Cardiac septum (tissue), 1 donor: Measurements from ENCODE around the gene RAB11FIP5. TPM values are rescaled to one million over a fixed set of nuclear protein-coding genes. Genes with fewer than 3 reads are reported as not detected.

Source experiments
- DNase-seq: peaks from one replicate; pipeline ENCODE4 v3.0.0-alpha.2; 2020; ENCODE audit warnings: low spot score
- intact Hi-C: fragments of 100-400 bp; cut with DNase I; formaldehyde crosslinking; loops from one replicate; pipeline ENCODE4 v1.14.0; 2022
- total RNA-seq: library from RNA; stranded (reverse); fragmentation: NEBNext Ultra II Directional; extraction: Animal tissue kit (Norgen Biotek cat#: 25700); gene quantifications from one replicate; pipeline ENCODE4 v1.2.1, GENCODE V29; 2021
- donor health status: DM: no; HTN: no; CAD: no.

The RAB11FIP5 gene
- total RNA-seq, 1 donor from 2014 or later = 38.1 TPM

DNA sequence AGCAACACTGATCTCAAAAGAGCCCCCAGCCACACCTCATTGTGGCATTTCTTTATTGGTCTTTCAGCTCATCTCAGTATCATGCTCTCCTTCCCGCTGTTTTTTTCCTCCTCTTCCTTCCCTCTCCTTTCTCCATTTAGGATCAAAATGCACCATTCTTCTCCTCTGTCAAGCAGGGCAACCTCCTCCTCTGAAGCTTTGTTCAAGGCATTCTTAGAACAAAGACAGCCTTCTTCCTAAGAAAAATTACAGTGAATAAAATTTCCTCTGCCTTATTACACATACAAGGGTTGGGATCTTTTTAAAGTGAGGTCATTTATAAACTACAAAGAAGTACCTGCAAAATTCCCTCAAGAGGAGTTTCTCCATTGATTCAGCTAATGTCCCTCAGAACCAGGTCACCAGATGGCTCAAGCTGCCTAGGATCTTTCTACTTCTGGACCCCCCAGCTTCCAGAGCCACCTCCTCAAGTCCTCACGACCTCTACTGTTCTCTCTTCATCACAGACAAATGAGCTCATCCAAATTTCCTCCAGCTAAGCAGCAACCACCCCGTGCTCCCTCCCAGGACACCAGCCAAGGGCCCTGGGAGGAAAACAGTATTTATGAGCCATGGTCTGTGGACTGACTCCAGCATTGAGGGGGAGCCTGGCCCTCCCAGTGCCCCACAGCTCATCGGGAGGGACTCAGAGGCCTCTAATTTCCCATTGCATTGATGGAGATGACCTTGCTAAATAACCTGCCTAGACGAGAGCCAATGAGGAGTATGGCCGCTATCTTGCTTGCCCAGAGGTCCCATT is 59.2 kb downstream of the RAB11FIP5 start:
- intact Hi-C loops = no loop called here
- no peak for DNase-seq

DNA sequence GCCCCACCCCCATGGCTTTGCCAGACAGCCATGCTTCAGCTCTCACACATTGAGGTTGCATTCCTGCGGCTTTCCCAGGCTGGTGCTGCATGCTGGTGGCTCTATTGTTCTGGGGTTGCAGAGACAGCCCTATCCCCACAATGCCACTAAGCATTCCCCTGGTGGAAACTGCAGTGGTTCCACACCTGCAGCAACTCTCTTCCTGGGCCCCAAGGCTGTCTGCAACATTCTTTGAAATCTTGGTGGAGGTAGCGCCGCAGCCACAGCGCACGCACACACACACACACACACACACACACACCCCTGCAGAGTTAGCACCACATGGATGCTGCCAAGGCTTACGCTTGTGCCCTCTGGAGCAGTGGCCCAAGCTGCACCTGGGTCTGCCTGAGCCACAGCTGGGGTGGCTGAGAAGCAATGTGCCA is 62.6 kb downstream of the RAB11FIP5 start:
- intact Hi-C loops = no loop called here
- no peak for DNase-seq

DNA sequence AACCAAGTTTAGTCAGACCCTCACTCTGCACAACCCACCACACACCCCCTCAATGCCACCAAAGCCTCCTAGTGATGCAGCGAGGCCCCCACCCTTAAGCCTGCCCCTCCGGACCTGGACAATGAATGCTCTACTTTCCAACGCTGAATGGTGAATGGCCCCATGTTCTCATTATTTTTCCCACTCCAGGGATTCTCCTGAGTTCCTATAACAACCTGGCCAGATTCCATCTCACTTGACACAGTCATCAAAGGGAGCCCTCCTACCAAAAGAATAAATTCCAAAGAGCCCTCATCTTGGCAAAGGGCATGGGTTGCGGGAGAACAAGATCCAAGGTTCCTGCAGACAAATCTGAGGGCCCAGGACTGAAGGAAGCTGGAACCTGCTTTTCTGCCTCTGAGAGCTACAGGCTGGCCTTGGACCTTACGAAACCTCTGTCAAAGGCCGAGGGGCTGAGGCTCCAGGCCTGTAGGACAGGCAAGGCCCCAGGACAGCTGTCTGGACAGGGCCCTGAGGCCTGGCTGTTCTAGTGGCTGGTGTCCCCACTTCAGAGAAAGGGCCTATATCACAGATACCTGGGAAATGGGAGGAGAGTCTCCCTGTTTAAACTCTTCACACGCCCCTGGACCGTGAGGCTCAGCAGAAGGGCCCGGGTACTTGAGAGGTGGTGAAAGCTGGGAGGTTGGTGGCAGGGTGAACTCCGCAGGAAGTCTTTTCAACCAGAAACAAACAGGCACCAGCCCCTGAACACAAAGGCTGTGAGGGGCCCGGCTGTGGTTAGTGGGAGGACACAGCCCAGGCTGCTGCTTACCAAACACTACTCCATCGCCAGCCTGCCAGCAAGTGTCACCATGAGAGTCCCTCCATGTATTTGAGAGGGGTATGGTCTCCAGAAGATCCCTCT is 68.6 kb downstream of the RAB11FIP5 start:
- intact Hi-C loops = no loop called here
- no peak for DNase-seq

DNA sequence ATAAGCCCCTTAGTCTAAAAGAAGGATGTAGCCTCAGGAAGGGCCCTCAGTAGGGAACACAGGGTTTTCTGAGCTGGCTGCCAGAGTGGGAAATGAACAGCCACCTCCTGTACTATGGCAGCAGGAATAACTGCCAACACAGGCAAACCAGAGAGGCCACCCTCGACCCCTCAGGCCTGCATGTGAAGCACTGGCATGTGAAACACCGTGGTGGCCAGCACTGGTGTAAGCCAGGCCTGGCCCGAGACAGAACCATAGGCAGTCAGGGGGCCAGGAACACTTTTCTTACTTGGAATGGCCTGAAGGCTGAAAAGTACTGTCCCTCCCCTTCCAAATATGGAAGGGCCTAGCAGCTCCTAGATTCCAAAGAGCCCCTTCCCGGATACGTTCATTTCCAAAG is 69.5 kb downstream of the RAB11FIP5 start:
- no peak for DNase-seq
- intact Hi-C loops = no loop called here

DNA sequence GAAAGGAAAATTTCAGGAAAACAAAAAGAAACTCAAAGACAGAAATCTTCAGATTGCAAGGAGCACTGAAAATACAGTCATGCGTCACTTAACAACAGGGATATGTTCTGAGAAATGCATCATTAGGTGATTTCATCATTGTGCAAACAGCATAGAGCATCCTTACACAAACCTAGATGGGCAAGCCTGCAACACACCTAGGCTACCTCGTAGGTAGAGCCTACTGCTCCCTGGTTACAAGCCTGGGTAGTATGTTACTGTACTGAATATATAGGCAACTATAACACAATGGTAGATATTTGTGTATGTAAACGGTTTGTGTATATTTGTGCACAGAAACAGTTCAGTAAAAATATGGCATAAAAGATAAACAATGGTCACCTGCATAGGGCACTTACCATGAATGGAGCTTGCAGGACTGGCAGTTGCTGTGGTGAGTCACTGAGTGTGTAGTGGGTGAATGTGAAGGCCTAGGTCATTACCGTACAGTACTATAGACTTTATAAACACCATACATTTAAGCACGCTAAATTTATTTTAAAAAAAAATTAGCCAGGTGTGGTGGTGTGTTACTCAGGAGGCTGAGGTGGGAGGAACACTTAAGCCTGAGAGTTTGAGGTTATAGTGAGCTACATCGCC is 74.7 kb downstream of the RAB11FIP5 start:
- no peak for DNase-seq
- intact Hi-C loops = no loop called here

DNA sequence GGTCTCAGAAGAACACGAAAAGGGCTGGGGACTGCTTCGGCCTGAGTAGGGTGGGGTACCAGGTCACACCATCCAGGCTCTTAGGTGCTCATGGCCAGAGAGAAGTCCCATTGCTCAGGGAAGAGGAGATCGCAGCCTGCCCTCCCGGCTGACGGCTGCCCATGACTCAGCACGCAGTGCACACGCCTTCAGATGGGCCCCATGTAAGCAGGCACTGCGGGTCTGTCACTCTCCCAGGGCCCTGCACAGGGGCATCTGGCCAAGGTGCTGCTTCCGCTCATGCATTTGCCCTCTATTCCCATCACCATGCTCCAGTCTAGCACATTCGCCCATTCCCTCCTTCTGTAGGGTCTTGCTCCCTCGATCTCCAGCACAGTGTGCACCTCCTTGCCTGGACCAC is 76.0 kb downstream of the RAB11FIP5 start:
- no peak for DNase-seq
- intact Hi-C loops = no loop called here

DNA sequence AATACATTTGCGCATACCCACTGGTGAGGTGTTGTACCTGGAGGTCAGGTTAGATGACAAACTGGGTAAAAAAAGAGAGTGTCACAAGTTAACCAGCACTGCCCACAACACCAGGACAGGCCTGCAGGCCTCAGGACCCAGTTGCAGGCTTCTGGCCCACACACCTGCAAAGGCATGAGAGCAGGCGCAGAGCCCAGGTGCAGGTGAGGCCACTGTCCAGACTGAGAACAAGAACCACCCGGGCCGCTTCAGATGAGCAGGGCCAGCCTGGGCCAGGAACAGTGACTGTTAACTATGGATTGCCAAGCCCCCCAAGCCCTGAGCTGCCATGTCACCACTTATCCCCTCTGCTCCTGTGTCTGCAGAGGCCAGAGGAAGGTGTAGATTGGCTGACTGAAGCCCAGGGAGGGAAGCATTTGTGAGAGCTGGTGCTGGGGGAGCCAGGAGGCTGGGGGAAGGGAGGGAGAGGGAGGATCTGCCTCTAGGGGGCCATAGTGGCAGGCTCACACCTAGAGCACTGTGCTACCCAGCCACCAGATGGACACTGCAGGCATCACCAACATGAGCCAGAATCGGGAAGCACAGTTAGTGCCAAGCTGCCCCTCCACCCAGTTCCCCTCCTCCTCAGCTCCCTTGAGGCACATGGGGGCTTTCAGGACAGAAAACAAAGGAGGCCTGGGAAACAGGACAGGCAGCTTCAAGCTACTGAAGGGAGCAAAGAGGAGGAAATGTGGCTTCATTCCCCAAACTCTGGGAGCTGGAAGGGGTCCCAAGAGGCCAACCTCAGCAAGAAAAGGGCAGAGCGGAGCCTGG is 76.6 kb downstream of the RAB11FIP5 start:
- DNase-seq = no peak
- intact Hi-C loops = no loop called here

DNA sequence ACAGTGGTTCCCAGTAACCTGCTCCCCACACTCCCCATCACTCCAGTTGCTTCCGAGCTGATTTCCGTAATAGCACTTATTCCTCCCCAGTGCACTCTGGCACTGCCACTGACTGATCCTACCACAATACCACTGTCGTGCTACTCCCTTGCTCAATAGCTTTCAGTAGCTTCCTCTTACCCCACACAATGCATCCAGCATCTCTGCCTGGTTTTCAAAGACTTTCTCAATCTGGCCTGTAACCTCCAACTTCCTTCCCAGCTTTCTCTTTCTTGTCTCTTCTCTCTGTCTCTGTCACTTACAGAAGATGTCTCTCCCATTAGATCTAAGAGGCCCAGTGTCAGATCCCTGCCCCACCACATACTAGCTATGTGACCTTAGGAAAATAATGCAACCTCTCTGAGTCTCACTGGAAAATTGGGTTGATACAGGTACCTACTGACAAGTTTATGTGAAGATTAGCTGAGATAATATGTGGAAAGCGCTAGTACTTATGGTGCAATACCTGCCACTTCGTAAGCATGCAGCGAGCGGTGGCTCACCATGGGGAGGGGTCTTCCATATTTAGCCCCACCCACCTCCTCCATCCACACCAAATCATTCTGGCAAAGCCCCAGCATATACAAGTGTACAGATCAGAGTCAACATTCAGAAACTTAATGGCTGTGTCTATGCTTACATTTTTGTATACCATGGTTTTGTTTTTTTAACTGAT is 77.9 kb downstream of the RAB11FIP5 start:
- intact Hi-C loops = no loop called here
- no peak for DNase-seq

DNA sequence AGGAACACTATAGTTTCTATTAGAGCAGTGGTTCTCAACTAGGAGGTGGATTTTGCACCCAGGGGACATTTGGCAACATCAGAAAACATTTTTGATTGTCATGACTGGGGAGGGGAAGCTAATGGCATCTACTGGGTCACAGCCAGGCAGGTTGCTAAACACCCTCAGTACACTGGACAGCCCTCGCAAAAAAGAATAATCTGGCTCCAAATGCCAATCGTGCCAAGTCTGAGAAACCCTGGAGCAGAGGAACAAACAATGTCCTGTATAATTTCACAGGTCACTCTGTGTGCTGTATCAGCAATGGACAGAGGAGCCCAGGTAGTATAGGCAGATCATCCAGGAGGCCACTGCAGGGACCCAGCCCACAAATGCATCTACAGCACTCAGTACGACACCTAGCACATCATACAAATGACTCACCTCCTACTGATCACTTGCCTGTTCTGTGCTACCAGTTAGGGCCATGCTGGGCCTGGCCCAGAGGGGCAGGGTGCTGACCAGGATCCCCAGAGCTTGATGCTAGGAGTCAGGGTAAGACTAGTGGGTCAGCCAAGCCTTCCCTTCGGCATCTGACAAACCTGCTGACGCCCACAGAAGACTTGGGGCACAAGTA is 78.9 kb downstream of the RAB11FIP5 start:
- intact Hi-C loops = no loop called here
- DNase-seq = no peak

DNA sequence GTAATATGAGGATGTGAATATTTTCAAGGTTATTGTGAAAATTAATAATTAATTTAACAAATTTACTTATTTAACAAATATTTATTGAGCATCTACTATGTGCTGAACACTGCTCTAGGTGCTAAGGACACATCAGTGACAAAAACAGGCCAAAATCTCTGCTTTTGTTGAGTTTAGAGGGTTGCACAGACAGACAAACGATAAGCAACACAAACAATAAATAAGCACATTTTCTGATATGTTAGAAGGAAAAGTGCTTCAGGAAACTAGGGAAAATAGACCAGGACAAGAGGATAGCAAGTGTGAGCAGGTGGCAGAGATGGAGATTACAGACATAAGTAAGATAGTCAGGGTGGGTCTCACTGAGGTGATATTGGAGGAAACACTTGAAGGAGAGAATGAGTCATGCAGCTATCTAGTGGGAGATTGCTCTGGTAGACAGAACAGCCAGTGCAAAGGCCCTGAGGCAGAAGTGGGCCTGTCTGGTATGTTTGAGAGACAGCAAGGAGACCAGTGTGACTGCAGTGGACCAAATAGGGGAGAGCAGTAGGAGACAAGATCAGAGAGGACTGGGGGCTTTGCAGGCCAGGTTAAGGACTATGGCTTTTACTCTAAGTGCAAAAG is 79.5 kb downstream of the RAB11FIP5 start:
- no peak for DNase-seq
- intact Hi-C loops = no loop called here

DNA sequence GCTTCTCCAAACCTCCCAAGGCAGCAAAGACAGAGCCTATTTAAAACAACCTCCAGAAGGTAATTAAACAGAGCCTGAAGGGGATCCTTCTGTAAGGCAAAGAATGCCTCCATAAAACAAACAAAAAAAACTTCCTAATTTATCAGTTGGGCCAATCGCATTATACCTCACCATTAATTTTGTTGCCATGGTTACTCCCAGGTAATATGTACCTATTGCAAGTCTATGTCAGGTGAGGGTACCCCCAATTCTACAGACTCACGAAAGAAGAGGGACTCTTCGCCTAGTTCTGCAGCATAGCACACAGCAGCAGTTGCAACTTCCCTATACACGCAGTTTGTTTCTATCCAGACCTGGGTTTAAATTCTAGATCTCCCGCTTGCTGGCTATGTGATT is 80.0 kb downstream of the RAB11FIP5 start:
- intact Hi-C loops = no loop called here
- DNase-seq = no peak

DNA sequence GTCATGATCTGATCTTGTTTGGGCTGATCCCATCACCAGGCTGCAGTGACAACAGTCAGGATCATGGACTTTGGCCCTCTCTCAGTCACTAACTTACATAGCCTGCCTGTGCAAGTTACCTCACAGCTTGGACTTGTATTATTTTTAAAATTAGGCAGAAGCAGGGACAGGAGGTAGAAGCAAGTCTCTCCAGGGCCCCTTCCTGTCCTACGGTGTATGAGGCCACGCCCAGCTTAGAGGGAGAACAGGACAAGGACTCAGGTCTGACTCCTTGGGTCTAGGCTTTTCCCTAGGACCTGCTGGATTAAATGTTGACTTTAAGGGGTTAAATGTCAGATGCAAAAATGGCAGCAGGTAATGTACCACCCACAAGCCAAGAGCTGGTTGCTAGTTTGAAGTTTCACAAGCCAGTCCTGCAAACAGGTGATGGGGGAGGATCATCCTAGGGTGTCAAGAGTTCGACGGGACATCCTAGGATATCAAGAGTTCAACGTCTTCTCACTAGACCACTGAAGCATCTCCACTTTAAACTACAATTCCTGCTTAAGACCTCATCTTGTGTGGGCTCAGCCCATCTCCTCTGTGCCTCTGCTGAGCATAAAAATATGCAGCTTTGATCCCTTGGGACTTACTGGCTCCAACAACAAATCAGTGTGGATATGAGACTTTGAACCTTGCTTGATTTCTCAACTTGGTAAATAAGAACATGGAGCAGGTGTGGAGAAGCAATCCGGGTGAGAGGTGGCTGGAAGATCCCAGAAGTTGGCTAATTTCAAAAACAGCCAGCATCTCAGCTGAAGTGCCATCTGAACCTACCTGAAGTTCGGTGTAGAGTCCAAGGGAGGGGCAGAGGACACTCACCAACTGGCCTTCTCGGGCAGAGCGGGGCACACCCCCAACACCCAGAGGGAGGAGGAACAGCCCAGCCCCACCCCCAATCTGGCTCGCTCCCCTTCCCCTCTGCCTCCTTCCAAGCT is 80.7 kb downstream of the RAB11FIP5 start:
- no peak for DNase-seq
- intact Hi-C loops = no loop called here

DNA sequence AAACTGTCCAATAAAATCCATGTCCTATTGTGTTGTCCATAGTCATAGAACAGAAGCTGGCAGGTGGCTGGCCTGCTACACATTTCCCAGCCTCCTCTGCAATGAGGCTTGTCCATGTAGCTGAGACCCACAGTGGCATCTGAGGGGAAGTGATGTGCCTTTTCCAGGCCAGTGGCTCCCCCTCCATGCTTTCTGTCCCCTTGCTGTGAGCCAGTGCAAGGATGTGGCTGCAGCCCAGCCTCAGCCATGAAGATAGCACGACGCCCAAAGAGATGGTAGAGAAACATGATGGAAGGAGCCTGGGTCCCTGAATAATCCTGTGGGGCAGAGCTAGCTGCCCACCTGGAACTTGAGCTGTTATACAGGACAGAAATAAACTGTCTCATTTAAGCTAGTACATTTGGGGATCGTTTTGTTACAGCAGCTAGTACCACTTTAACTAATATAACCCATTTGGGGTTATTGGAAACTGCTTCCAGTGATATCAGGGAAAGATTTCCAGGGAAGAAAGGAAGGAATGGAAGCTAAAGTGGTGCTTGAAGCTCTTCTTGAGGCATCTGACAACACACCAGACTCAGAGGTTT is 81.6 kb downstream of the RAB11FIP5 start:
- DNase-seq = no peak

DNA sequence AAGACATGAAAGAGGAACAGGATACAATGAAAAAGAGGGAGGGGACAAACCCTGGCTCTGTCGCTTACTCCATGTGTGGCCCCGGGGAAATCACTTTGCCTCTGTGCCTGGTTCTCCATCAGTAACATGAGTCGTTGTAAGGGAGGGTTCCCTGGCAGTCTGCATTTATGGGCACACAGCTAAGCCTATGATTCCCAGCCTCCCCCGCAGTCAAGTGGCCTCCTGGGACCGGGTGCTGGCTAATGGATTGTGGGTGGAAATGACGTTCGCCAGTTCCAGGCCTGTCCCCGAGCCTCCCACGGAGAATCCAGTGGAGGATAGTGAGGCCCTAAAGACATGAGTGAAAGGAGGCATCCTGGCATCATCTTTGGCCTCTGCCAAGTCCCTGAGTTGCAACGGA is 83.9 kb downstream of the RAB11FIP5 start:
- intact Hi-C loops = no loop called here
- DNase-seq = no peak

More for the DNA sequence above, 81.6 kb downstream of the RAB11FIP5 start:
- intact Hi-C loops = no loop called here

DNA sequence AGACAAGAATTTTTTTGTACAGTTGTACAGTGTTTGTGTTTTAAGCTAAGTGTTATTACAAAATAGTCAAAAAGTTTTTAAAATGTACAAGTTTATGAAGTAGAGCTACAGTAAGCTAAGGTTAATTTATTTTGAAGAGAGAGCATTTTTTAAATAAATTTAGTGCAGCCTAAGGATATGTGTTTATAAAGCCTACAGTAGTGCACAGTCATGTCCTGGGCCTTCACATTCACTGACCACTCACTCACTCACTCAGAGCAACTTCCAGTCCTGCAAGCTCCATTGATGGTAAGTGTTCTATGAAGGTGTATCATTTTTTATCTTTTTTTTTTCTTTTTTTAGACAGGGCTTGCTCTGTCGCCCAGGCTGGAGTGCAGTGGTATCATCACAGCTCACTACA is 85.4 kb downstream of the RAB11FIP5 start:
- DNase-seq = no peak
- intact Hi-C loops = no loop called here

DNA sequence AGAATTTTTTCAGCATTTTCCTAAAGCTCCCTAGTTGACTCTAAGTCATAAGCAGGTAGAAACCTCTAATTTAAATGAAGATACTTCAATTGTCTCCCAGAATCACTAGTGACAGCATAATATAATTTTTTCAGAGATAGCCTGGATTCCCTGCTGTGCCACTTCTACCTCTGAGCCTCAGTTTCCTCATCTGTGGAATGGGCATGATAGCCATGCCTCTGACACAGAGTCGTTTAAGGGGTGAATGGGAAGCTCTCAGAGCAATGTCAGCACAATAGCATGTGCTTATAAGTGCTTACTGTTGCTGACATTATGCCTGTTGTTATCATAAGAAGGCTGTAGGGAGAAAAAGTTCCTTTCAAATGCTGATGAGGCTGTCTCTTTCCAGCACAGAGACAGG is 89.3 kb downstream of the RAB11FIP5 start:
- intact Hi-C loops = no loop called here

More for the DNA sequence above, 89.3 kb downstream of the RAB11FIP5 start:
- DNase-seq = no peak
